ENCODE results near the gene ARHGAP32. TPM values are rescaled to one million over a fixed set of nuclear protein-coding genes. Genes with fewer than 3 reads are reported as not detected.

ARHGAP32 gene
- total and polyA plus RNA-seq, 2 experiments from 2014 or later: 4.0 to 13.0 TPM

DNA sequence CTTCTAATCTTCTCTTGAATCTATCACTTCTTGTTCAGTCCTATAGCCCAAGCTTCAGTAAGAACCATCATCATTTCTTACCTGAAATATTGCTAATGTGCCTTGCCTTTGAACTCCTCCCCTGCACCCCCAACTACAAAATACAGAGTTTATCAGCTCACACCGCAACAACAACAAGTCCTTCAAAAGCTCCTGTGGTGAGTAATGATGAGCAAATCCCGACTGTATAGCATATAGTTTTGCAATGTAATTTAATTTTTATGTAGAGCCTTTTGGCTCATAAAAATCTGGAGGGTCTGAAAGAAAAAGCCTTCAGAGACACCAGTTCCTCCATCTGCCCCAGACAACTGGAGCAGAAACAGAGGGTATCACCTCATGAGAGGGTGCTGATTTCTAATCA, 124.7 kb downstream of the ARHGAP32 start:
- DNase-seq (ENCODE audit: low read depth in 1 of 2, low spot score in 1 of 2): peak in 1 of 2 donors; percentile 14
- no peaks in the 10 kb centered on the region for H3K4me1 ChIP-seq (ENCODE audit: low read depth)
- H3K27ac ChIP-seq: no peak overlapping the region
- TF ChIP-seq, protein P1, sequence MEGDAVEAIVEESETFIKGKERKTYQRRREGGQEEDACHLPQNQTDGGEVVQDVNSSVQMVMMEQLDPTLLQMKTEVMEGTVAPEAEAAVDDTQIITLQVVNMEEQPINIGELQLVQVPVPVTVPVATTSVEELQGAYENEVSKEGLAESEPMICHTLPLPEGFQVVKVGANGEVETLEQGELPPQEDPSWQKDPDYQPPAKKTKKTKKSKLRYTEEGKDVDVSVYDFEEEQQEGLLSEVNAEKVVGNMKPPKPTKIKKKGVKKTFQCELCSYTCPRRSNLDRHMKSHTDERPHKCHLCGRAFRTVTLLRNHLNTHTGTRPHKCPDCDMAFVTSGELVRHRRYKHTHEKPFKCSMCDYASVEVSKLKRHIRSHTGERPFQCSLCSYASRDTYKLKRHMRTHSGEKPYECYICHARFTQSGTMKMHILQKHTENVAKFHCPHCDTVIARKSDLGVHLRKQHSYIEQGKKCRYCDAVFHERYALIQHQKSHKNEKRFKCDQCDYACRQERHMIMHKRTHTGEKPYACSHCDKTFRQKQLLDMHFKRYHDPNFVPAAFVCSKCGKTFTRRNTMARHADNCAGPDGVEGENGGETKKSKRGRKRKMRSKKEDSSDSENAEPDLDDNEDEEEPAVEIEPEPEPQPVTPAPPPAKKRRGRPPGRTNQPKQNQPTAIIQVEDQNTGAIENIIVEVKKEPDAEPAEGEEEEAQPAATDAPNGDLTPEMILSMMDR (IDR thresholded peaks at IDR 0.05; ENCODE audit: low read depth, low read length): no peak
- H3K36me3 ChIP-seq: no peaks in the 10 kb centered on the region
- H3K4me3 ChIP-seq: no peak overlapping the region
- no peaks in the 10 kb centered on the region for H3K9me3 ChIP-seq (ENCODE audit: low read depth)
- H3K27me3 ChIP-seq: no peaks in the 10 kb centered on the region

DNA sequence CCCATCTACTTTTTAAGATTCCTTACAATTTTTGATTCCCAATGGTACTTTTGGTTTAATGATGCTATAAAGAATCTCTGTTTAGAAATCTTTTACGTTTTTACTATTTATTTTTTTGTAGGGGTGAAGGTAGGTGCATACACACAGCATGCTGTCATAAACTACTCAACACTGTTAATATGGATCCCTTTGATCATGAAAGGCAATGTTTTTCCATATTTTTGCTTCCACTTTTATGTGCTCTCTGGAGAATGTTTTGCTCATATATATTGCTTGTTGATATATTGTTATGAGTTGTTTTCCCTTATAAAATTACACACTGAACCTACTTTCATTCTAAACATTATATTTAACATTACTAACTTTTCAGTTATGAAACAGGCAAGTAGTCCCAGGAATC, 125.9 kb downstream of the ARHGAP32 start:
- no peak for DNase-seq (ENCODE audit: low read depth in 1 of 2, low spot score in 1 of 2)
- no peaks in the 10 kb centered on the region for H3K4me1 ChIP-seq (ENCODE audit: low read depth)
- H3K36me3 ChIP-seq: no peaks in the 10 kb centered on the region
- TF ChIP-seq, protein P1 (IDR thresholded peaks at IDR 0.05; ENCODE audit: low read depth, low read length): no peak
- H3K9me3 ChIP-seq (ENCODE audit: low read depth): no peaks in the 10 kb centered on the region
- H3K4me3 ChIP-seq: no peak overlapping the region
- no peaks in the 10 kb centered on the region for H3K27me3 ChIP-seq
- no peak overlapping the region for H3K27ac ChIP-seq

DNA sequence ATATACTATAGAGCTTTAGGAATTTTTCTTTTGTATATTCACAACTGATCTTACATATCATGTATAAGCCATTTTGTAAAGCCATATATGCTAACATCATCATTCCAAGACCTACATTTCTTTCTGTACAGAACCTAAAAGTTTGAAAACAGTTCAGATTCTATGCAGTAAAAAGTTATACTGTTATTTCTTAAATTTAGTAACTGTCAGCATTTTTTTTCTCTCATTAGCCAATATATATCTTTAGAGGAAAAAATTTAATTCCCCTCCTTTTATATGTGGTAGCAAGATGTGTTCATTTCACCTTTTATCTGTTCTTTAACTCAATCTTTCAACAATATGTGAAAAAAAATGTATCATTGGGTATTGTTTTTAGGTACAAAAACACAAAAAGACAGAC, 129.0 kb downstream of the ARHGAP32 start:
- DNase-seq (ENCODE audit: low read depth in 1 of 2, low spot score in 1 of 2): no peak
- TF ChIP-seq, protein P1 (IDR thresholded peaks at IDR 0.05; ENCODE audit: low read depth, low read length): no peak

DNA sequence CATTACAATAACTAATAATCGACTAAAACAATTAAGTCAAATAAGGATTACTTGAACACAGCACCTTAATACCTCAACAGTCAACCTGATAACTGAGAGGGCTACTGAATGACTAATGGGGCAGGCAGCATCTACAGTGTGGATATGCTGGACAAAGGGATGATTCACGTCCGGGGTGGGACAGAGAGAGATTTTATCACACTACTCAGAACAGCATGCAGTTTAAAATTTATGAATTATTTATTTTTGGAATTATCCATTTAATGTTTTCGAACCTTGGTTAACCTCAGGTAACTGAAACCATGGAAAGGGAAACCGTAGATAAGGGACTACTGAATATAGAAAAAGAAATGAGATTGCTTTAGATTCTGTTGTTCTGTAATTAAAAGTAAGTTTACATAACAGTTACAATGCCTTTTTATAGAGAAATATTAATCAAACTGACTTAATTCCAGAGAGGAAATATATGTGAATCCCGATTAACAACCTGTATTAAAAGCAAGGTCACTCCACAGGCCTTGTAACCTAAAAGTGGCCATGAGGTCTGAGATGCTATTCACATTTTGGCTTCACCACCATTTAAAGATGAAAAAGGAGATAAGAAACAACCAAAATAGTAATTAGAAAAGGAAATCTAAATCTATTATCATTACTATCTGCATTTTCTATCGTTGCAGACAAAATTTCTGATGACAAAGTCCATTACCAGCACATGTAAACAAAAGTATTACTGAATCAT, 130.5 kb downstream of the ARHGAP32 start:
- no peaks in the 10 kb centered on the region for H3K36me3 ChIP-seq
- H3K4me1 ChIP-seq (ENCODE audit: low read depth): no peaks in the 10 kb centered on the region
- H3K27ac ChIP-seq: no peak overlapping the region
- no peaks in the 10 kb centered on the region for H3K27me3 ChIP-seq
- TF ChIP-seq, protein P1 (IDR thresholded peaks at IDR 0.05; ENCODE audit: low read depth, low read length): no peak
- DNase-seq (ENCODE audit: low read depth in 1 of 2, low spot score in 1 of 2): peak in 1 of 2 donors; percentile 54
- H3K4me3 ChIP-seq: no peak overlapping the region
- no peaks in the 10 kb centered on the region for H3K9me3 ChIP-seq (ENCODE audit: low read depth)

More for the DNA sequence above, 129.0 kb downstream of the ARHGAP32 start:
- Histone ChIP-seq H3K27ac (no peak overlapping the region), H3K4me3 (no peak overlapping the region), H3K9me3 (ENCODE audit: low read depth) (no peaks in the 10 kb centered on the region), H3K4me1 (ENCODE audit: low read depth) (no peaks in the 10 kb centered on the region), H3K36me3 (no peaks in the 10 kb centered on the region), H3K27me3 (no peaks in the 10 kb centered on the region)

DNA sequence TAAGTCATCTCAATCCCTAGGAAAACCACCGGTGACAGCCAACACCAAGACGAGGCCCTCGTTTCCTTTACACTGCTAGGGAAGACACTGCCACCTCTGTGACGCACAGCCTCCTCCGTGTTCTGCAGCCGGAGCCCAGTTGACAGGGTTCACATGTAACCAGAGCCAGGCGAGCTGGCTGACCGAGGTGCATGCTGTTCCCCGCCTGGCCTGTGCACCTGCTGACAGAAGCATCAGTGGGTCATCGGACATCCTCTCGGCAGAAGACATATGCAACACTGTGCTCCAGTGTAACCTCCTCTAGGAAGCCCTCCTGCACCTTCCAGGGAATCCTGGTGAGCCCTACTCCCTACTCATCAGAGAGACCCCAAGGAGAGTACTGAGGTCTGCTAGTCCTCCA, 135.2 kb downstream of the ARHGAP32 start:
- Histone ChIP-seq H3K27ac (no peak overlapping the region), H3K9me3 (ENCODE audit: low read depth) (no peaks in the 10 kb centered on the region), H3K27me3 (no peaks in the 10 kb centered on the region), H3K4me1 (ENCODE audit: low read depth) (no peaks in the 10 kb centered on the region), H3K36me3 (no peaks in the 10 kb centered on the region), H3K4me3 (no peak overlapping the region)
- DNase-seq (ENCODE audit: low read depth in 1 of 2, low spot score in 1 of 2): no peak
- TF ChIP-seq, protein P1 (IDR thresholded peaks at IDR 0.05; ENCODE audit: low read depth, low read length): no peak

Data from cardiac muscle cell (in vitro differentiated cells and primary cell).